GM12801 (cell line): ENCODE measurements around the gene MPDZ.

Experiments
- TF ChIP-seq, protein P1 (sequence below): IDR thresholded peaks from one replicate; pipeline ENCODE4 v1.5.1; 2011; ENCODE audit warnings: control low read depth; ENCODE audit not compliant: insufficient read length; ENCODE audit errors: extremely low read depth

Gene MPDZ

DNA sequence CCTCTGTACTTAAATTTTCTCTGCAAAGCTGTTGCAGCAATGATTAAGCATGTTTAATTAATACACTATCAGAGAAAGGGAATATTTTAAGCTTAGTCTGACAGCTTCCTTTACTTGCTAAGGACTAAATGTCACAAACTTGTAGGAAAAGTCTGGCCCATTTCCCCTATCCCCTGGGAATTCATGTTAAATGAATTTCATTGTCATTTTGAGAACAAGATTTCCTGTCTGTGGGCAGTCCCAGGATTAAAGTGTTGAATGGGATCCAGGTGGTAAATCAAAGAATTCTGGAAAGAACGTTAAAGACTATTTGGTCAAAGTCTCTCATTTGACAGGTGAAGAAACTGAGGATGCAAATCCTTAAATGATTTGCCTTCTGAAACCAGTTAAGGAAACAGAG lies 214.8 kb downstream of the MPDZ start:
- TF ChIP-seq, protein P1, sequence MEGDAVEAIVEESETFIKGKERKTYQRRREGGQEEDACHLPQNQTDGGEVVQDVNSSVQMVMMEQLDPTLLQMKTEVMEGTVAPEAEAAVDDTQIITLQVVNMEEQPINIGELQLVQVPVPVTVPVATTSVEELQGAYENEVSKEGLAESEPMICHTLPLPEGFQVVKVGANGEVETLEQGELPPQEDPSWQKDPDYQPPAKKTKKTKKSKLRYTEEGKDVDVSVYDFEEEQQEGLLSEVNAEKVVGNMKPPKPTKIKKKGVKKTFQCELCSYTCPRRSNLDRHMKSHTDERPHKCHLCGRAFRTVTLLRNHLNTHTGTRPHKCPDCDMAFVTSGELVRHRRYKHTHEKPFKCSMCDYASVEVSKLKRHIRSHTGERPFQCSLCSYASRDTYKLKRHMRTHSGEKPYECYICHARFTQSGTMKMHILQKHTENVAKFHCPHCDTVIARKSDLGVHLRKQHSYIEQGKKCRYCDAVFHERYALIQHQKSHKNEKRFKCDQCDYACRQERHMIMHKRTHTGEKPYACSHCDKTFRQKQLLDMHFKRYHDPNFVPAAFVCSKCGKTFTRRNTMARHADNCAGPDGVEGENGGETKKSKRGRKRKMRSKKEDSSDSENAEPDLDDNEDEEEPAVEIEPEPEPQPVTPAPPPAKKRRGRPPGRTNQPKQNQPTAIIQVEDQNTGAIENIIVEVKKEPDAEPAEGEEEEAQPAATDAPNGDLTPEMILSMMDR, result no peak

DNA sequence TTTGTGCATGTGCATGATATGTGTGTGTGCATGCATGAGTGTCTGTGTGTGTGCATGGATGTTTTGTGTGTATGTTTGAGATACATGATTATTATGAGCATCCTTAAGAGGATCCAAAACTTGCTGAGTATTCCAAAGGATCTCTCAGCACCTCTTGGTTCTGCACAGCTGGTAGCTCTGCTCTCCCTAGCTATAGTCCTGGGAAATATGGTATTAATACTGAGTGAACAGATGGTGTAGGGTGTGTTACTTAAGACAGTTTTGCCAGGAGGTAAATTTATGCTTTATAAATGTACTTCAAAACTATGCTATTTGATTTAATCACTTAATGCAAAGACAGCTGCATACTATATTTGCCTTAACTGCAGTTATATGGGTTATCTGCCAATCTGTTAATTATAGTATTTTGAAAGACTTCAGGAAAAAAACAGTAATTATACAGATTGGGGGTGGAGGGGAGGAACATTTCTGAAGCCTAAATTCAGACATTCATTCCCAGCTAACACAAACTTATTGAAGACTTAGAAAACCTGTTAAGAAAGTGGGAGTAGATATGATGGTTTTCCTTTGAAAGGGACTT lies 215.5 kb downstream of the MPDZ start:
- TF ChIP-seq, protein P1, result no peak

DNA sequence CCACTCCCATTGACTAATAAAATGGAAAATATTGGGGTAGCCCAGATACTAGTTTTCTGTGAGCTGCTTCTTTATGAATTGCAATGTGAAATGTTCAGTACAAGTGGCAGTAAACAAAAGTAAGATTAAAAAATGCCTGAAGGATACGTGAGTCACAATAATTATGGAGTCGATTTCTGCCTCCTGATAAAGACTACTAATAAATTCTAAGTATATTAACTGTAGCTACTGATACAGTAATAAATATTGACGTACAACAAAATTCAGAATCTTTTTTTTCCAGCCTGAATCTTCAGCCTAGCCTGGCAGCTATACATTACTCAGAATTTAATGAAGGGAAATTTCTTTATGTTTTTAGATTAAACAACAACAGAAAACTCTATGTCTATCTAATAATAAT lies 218.1 kb downstream of the MPDZ start:
- TF ChIP-seq, protein P1, result no peak
